ENCODE data around the gene LDHD.
A peak's percentile ranks its signal among the peaks of the same experiment; 100 is the strongest.

LDHD gene

GRCh38 chr16:75087375-75087979 lies 29.1 kb downstream of the LDHD start:
- Histone ChIP-seq H3K4me3 (replicated peaks; ENCODE audit: insufficient read depth, low read length) (no peak overlapping the region), H3K27me3 (ENCODE audit: insufficient read depth, poor library complexity, severe bottlenecking) (no peaks in the 10 kb centered on the region), H3K27ac (replicated peaks) (peak overlapping the region; percentile 49)
- TF ChIP-seq REST (IDR thresholded peaks at IDR 0.05; ENCODE audit: insufficient replicate concordance, low read depth) (no peak), GABPA (IDR thresholded peaks at IDR 0.05; ENCODE audit: low read depth) (no peak), SPI1 (IDR thresholded peaks at IDR 0.05; ENCODE audit: borderline replicate concordance, low read depth) (no peak), CTCF (IDR thresholded peaks at IDR 0.05; ENCODE audit: insufficient read depth, low read length) (no peak), POLR2AphosphoS5 (IDR thresholded peaks at IDR 0.05; ENCODE audit: low read depth) (no peak)
- peak in 1 of 2 experiments; percentile 58 for DNase-seq (ENCODE audit: low read depth in 1 of 2, low spot score in 1 of 2)

- TF ChIP-seq CTCF (IDR thresholded peaks at IDR 0.05; ENCODE audit: insufficient read depth, low read length), result no peak
- no peak for TF ChIP-seq REST (IDR thresholded peaks at IDR 0.05; ENCODE audit: insufficient replicate concordance, low read depth)
- TF ChIP-seq POLR2AphosphoS5 (IDR thresholded peaks at IDR 0.05; ENCODE audit: low read depth), result no peak
- no peak for TF ChIP-seq GABPA (IDR thresholded peaks at IDR 0.05; ENCODE audit: low read depth)
- no peak for DNase-seq (ENCODE audit: low read depth in 1 of 2, low spot score in 1 of 2)
- Histone ChIP-seq H3K27ac (replicated peaks) (peak overlapping the region; percentile 49), H3K4me3 (replicated peaks; ENCODE audit: insufficient read depth, low read length) (no peak overlapping the region), H3K27me3 (ENCODE audit: insufficient read depth, poor library complexity, severe bottlenecking) (no peaks in the 10 kb centered on the region)
Measured at GRCh38 chr16:75086688-75087374, 29.7 kb downstream of the LDHD start.

GRCh38 chr16:75086281-75086680 lies 30.3 kb downstream of the LDHD start:
- DNase-seq (ENCODE audit: low read depth in 1 of 2, low spot score in 1 of 2), result no peak
- Histone ChIP-seq H3K27ac (replicated peaks) (no peak overlapping the region), H3K4me3 (replicated peaks; ENCODE audit: insufficient read depth, low read length) (no peak overlapping the region), H3K27me3 (ENCODE audit: insufficient read depth, poor library complexity, severe bottlenecking) (no peaks in the 10 kb centered on the region)
- TF ChIP-seq REST (IDR thresholded peaks at IDR 0.05; ENCODE audit: insufficient replicate concordance, low read depth) (no peak), POLR2AphosphoS5 (IDR thresholded peaks at IDR 0.05; ENCODE audit: low read depth) (no peak), GABPA (IDR thresholded peaks at IDR 0.05; ENCODE audit: low read depth) (no peak), CTCF (IDR thresholded peaks at IDR 0.05; ENCODE audit: insufficient read depth, low read length) (no peak), SPI1 (IDR thresholded peaks at IDR 0.05; ENCODE audit: borderline replicate concordance, low read depth) (no peak)

Data from HL-60 (cell line).